ENCODE data around the gene YJU2.
"Not testable (repeated sequence)": the region's sequence is repeated elsewhere in the genome, so short reads cannot be mapped to it uniquely, and the experiment has no call there.

The YJU2 gene

GRCh38 chr19:4284974-4285373 lies 38.1 kb downstream of the YJU2 start:
- no peak overlapping the region for H3K9ac ChIP-seq (ENCODE audit: low read depth, low read length, poor library complexity, severe bottlenecking)
- H3K79me2 ChIP-seq (ENCODE audit: insufficient read depth, low read length): no peaks in the 10 kb centered on the region
- H2AFZ ChIP-seq (ENCODE audit: low read length): no peak overlapping the region

DNA sequence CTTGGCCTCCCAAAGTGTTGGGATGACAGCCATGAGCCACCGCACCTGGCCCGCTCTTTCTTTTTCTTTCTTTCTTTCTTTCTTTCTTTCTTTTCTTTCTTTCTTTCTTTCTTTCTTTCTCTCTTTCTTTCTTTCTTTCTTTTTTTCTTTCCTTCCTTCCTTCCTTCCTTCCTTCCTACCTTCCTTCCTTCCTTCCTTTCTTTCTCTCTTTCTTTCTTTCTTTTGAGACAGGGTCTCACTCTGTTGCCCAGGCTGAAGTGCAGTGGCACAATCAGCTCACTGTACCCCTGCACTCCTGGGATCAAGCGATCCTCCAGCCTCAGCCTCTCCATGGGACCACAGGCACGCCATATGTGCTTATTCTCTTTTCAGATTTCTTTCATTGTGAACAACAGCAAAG lies 39.3 kb downstream of the YJU2 start:
- not testable (repeated sequence) for H3K27me3 ChIP-seq (ENCODE audit: insufficient read depth, low read length, poor library complexity, severe bottlenecking); H4K20me1 ChIP-seq (ENCODE audit: insufficient read depth, low read length, poor library complexity, severe bottlenecking); H2AFZ ChIP-seq (ENCODE audit: low read length); H3K9me2 ChIP-seq (replicated peaks; ENCODE audit: low read depth, low read length); H3K4me2 ChIP-seq (ENCODE audit: low read depth, low read length, poor library complexity, severe bottlenecking); H3K4me3 ChIP-seq (ENCODE audit: low read length, poor library complexity, severe bottlenecking); H3K36me3 ChIP-seq (ENCODE audit: insufficient read depth, low read length); H3K9me3 ChIP-seq (ENCODE audit: insufficient read depth, low read depth, low read length); H3K4me1 ChIP-seq (ENCODE audit: insufficient read depth, low read length, poor library complexity, severe bottlenecking); H3K9ac ChIP-seq (ENCODE audit: low read depth, low read length, poor library complexity, severe bottlenecking); H3F3A ChIP-seq (ENCODE audit: low read depth); H3K79me2 ChIP-seq (ENCODE audit: insufficient read depth, low read length)

More at GRCh38 chr19:4284974-4285373, 38.1 kb downstream of the YJU2 start:
- H3K9me2 ChIP-seq (replicated peaks; ENCODE audit: low read depth, low read length): no peaks in the 10 kb centered on the region
- no peak overlapping the region for H3K4me3 ChIP-seq (ENCODE audit: low read length, poor library complexity, severe bottlenecking)
- H3F3A ChIP-seq (ENCODE audit: low read depth): no peaks in the 10 kb centered on the region
- no peaks in the 10 kb centered on the region for H4K20me1 ChIP-seq (ENCODE audit: insufficient read depth, low read length, poor library complexity, severe bottlenecking)
- TF ChIP-seq EZH2phosphoT487 (IDR thresholded peaks at IDR 0.05; ENCODE audit: borderline replicate concordance) (no peak), CTCF (conservative IDR thresholded peaks at IDR 0.05; ENCODE audit: low read length) (no peak)
- no peaks in the 10 kb centered on the region for H3K36me3 ChIP-seq (ENCODE audit: insufficient read depth, low read length)
- H3K9me3 ChIP-seq (ENCODE audit: insufficient read depth, low read depth, low read length): no peaks in the 10 kb centered on the region
- no peak overlapping the region for H3K4me2 ChIP-seq (ENCODE audit: low read depth, low read length, poor library complexity, severe bottlenecking)
- H3K4me1 ChIP-seq (ENCODE audit: insufficient read depth, low read length, poor library complexity, severe bottlenecking): no peaks in the 10 kb centered on the region
- H3K27me3 ChIP-seq (ENCODE audit: insufficient read depth, low read length, poor library complexity, severe bottlenecking): no peaks in the 10 kb centered on the region

DNA sequence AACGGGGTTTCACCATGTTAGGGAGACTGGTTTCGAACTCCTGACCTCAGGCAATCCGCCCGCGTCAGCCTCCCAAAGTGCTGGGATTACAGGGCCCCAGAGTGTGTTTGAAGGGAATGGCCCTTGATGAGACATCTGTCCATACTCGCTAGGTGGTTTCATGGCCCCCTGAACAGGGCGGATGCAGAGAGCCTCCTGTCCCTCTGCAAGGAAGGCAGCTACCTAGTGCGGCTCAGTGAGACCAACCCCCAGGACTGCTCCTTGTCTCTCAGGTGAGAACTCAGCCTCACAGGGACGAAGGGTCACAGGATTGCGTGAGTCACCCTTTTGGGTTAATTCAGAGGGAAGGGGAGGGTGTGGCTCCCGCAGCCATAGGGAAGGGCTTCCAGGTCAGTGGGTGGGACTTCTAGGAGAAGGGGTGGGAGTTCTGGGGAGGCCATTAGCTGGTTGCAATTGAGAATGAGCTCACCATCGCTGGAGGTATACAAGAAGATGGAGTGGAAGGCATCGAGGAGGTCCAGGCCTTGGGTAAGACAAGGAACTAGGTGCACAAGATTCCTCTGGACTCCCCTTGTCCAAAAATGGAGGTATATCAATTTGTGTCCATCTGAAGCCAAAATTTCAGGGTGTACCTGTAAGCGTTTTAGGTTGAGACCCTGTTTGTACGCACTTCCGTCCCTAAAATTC lies 41.4 kb downstream of the YJU2 start:
- H3F3A ChIP-seq (ENCODE audit: low read depth): no peaks in the 10 kb centered on the region
- H3K4me1 ChIP-seq (ENCODE audit: insufficient read depth, low read length, poor library complexity, severe bottlenecking): no peaks in the 10 kb centered on the region
- no peaks in the 10 kb centered on the region for H3K9me2 ChIP-seq (replicated peaks; ENCODE audit: low read depth, low read length)
- H4K20me1 ChIP-seq (ENCODE audit: insufficient read depth, low read length, poor library complexity, severe bottlenecking): no peaks in the 10 kb centered on the region
- H3K4me3 ChIP-seq (ENCODE audit: low read length, poor library complexity, severe bottlenecking): no peak overlapping the region
- H3K9me3 ChIP-seq (ENCODE audit: insufficient read depth, low read depth, low read length): no peaks in the 10 kb centered on the region
- no peaks in the 10 kb centered on the region for H3K36me3 ChIP-seq (ENCODE audit: insufficient read depth, low read length)
- TF ChIP-seq CTCF (conservative IDR thresholded peaks at IDR 0.05; ENCODE audit: low read length) (no peak), EZH2phosphoT487 (IDR thresholded peaks at IDR 0.05; ENCODE audit: borderline replicate concordance) (no peak)
- no peak overlapping the region for H3K4me2 ChIP-seq (ENCODE audit: low read depth, low read length, poor library complexity, severe bottlenecking)
- no peak overlapping the region for H2AFZ ChIP-seq (ENCODE audit: low read length)
- H3K9ac ChIP-seq (ENCODE audit: low read depth, low read length, poor library complexity, severe bottlenecking): no peak overlapping the region
- H3K27me3 ChIP-seq (ENCODE audit: insufficient read depth, low read length, poor library complexity, severe bottlenecking): no peaks in the 10 kb centered on the region
- H3K79me2 ChIP-seq (ENCODE audit: insufficient read depth, low read length): no peaks in the 10 kb centered on the region

DNA sequence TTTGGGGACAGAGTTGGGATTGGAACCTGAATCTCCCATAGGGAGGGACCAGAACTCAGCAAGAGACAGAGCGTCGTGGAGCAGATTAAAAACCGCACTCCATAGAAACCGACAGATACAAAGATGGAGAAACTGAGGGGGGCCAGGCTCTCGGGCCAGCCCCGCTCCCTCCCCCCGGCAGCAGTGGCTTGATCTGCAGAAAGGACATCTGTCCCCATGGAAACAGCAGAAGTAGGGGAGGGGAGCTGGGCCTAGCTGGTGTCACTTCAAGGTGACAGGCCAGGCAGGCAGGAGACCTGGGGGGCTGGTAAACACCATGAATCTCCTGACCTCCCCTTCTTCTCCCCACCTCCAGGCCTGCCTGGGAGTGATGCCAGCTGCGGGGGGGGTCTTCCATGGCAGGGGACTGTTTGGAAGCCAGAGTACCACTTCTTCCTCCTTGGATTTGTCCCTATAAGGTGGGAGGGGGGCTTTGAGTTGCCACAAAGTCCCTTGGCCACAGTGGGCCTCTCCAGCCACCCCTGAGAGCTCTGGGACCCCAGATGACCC lies 44.4 kb downstream of the YJU2 start:
- Histone ChIP-seq H3K4me2 (ENCODE audit: low read depth, low read length, poor library complexity, severe bottlenecking) (no peak overlapping the region), H3K4me3 (ENCODE audit: low read length, poor library complexity, severe bottlenecking) (no peak overlapping the region), H3K79me2 (ENCODE audit: insufficient read depth, low read length) (no peaks in the 10 kb centered on the region), H3K4me1 (ENCODE audit: insufficient read depth, low read length, poor library complexity, severe bottlenecking) (no peaks in the 10 kb centered on the region), H3K9me2 (replicated peaks; ENCODE audit: low read depth, low read length) (no peaks in the 10 kb centered on the region), H4K20me1 (ENCODE audit: insufficient read depth, low read length, poor library complexity, severe bottlenecking) (no peaks in the 10 kb centered on the region), H3K9me3 (ENCODE audit: insufficient read depth, low read depth, low read length) (no peaks in the 10 kb centered on the region), H3K27me3 (ENCODE audit: insufficient read depth, low read length, poor library complexity, severe bottlenecking) (no peaks in the 10 kb centered on the region), H3K9ac (ENCODE audit: low read depth, low read length, poor library complexity, severe bottlenecking) (no peak overlapping the region), H2AFZ (ENCODE audit: low read length) (no peak overlapping the region), H3K36me3 (ENCODE audit: insufficient read depth, low read length) (no peaks in the 10 kb centered on the region), H3F3A (ENCODE audit: low read depth) (no peaks in the 10 kb centered on the region)
- TF ChIP-seq EZH2phosphoT487 (IDR thresholded peaks at IDR 0.05; ENCODE audit: borderline replicate concordance) (no peak), CTCF (conservative IDR thresholded peaks at IDR 0.05; ENCODE audit: low read length) (no peak)
